GM23338 (cell line): ENCODE results near the gene ZBTB7C. TPM values are rescaled to one million over a fixed set of nuclear protein-coding genes. Genes with fewer than 3 reads are reported as not detected.

Source experiments
- ATAC-seq: fragments of 200-7000 bp; cut with Tn5 transposase; 3 replicates; pipeline ENCODE4 v1.9.1; 2020
- DNase-seq: peaks from one replicate; pipeline ENCODE4 v3.0.0-alpha.2; 2015; ENCODE audit warnings: low spot score
- H2AFZ ChIP-seq: fragments of 200-600 bp; sonication (generic); 2 replicates; pipeline ENCODE4 v1.8.0; 2016; ENCODE audit warnings: antibody characterized with exemption, mild to moderate bottlenecking, moderate library complexity
- H3F3A ChIP-seq: fragments of 200-600 bp; sonication (generic); replicated peaks from 2 replicates; pipeline ENCODE4 v1.8.0; 2017; ENCODE audit warnings: antibody characterized with exemption, mixed run types, low read depth
- H3K27ac ChIP-seq: fragments of 200-600 bp; sonication (generic); 2 replicates; pipeline ENCODE4 v1.6.1; 2016; ENCODE audit warnings: low read depth
- H3K27me3 ChIP-seq: fragments of 200-600 bp; sonication (generic); 2 replicates; pipeline ENCODE4 v1.8.0; 2016; ENCODE audit warnings: mild to moderate bottlenecking, mixed run types, moderate library complexity; ENCODE audit not compliant: insufficient read depth
- H3K36me3 ChIP-seq: fragments of 200-600 bp; sonication (generic); 2 replicates; pipeline ENCODE4 v1.8.0; 2016; ENCODE audit warnings: mild to moderate bottlenecking; ENCODE audit not compliant: insufficient read depth
- H3K4me1 ChIP-seq: fragments of 200-600 bp; sonication (generic); 2 replicates; pipeline ENCODE4 v1.8.0; 2016; ENCODE audit warnings: mild to moderate bottlenecking, moderate library complexity; ENCODE audit not compliant: insufficient read depth
- H3K4me2 ChIP-seq: fragments of 200-600 bp; sonication (generic); 2 replicates; pipeline ENCODE4 v1.7.1; 2017; ENCODE audit warnings: mixed run types
- H3K4me3 ChIP-seq: fragments of 200-600 bp; sonication (generic); 2 replicates; pipeline ENCODE4 v1.6.1; 2016; ENCODE audit warnings: mixed run types
- H3K79me2 ChIP-seq: fragments of 200-600 bp; sonication (generic); replicated peaks from 2 replicates; pipeline ENCODE4 v1.8.0; 2017; ENCODE audit warnings: mild to moderate bottlenecking; ENCODE audit not compliant: insufficient read depth
- H3K9me2 ChIP-seq: fragments of 200-600 bp; sonication (generic); 2 replicates; pipeline ENCODE4 v1.8.0; 2017; ENCODE audit not compliant: insufficient read depth
- H4K20me1 ChIP-seq: fragments of 200-600 bp; sonication (generic); replicated peaks from 2 replicates; pipeline ENCODE4 v1.8.0; 2017; ENCODE audit warnings: mild to moderate bottlenecking; ENCODE audit not compliant: insufficient read depth
- H3K27ac Mint-ChIP-seq: 2 replicates; pipeline ENCODE4 v1.8.0; 2020; ENCODE audit warnings: inconsistent platforms, mild to moderate bottlenecking, moderate library complexity, mixed read lengths
- H3K27me3 Mint-ChIP-seq: 3 replicates; pipeline ENCODE4 v1.8.0; 2022; ENCODE audit warnings: low read depth, mild to moderate bottlenecking, moderate library complexity, mixed read lengths, inconsistent platforms; ENCODE audit not compliant: insufficient read depth, poor library complexity
- H3K36me3 Mint-ChIP-seq: 3 replicates; pipeline ENCODE4 v1.8.0; 2021; ENCODE audit warnings: low read depth, mild to moderate bottlenecking, inconsistent platforms, moderate library complexity, mixed read lengths
- H3K4me1 Mint-ChIP-seq: 3 replicates; pipeline ENCODE4 v1.8.0; 2020; ENCODE audit warnings: mild to moderate bottlenecking, inconsistent platforms, mixed read lengths
- H3K4me3 Mint-ChIP-seq: 3 replicates; pipeline ENCODE4 v1.8.0; 2021; ENCODE audit warnings: moderate library complexity, mild to moderate bottlenecking, inconsistent platforms, mixed read lengths
- H3K9me3 Mint-ChIP-seq: 3 replicates; pipeline ENCODE4 v1.8.0; 2020; ENCODE audit warnings: moderate library complexity, mild to moderate bottlenecking, inconsistent platforms, mixed read lengths
- CREB1 ChIP-seq: fragments of 250-450 bp; sonication (Bioruptor Pico); IDR thresholded peaks from 2 replicates; pipeline ENCODE4 v1.5.0; 2020; ENCODE audit warnings: low read depth, mild to moderate bottlenecking, moderate library complexity
- EZH2 ChIP-seq: fragments of 200-600 bp; sonication (generic); IDR thresholded peaks from one replicate; pipeline ENCODE4 v1.8.0; 2017; ENCODE audit warnings: antibody characterized with exemption, mild to moderate bottlenecking, low read depth; ENCODE audit not compliant: unreplicated experiment
- JUNB ChIP-seq: IDR thresholded peaks from one replicate; pipeline ENCODE4 v1.6.1; 2016; ENCODE audit warnings: antibody characterized with exemption; ENCODE audit not compliant: unreplicated experiment
- NANOG ChIP-seq: IDR thresholded peaks from 2 replicates; pipeline ENCODE4 v1.6.1; 2016; ENCODE audit warnings: antibody characterized with exemption, borderline replicate concordance
- POLR2AphosphoS5 ChIP-seq: IDR thresholded peaks from 2 replicates; pipeline ENCODE4 v1.6.1; 2016; ENCODE audit warnings: antibody characterized with exemption, low read depth
- STAT1 ChIP-seq: IDR thresholded peaks from one replicate; pipeline ENCODE4 v1.6.1; 2016; ENCODE audit warnings: antibody characterized with exemption; ENCODE audit not compliant: unreplicated experiment
- ZNF114 ChIP-seq: fragments of 250-450 bp; sonication (Bioruptor Pico); IDR thresholded peaks from 2 replicates; pipeline ENCODE4 v1.5.0; 2020; ENCODE audit warnings: mild to moderate bottlenecking, moderate library complexity
- polyA plus RNA-seq: library from polyadenylated mRNA; unstranded; fragments of >200 nt; fragmentation: Nextera tagmentation; extraction: Ambion mirVana; gene quantifications from 2 replicates; pipeline ENCODE4 v1.2.1, GENCODE V29; 2016
- total RNA-seq: library from RNA; depleted of rRNA; stranded (reverse); fragments of >200 nt; shearing (Covaris generic); gene quantifications from 2 replicates; pipeline ENCODE4 v1.2.3, GENCODE V29; 2014
- TF ChIP-seq, protein P1 (sequence below), 2 experiments: fragments of 200-600 bp in 1 of 2; sonication (generic) in 1 of 2; conservative IDR thresholded peaks; 2 replicates each; pipeline versions ENCODE4 v1.5.1 to v1.6.1; 2016 to 2017; ENCODE audit warnings: antibody characterized with exemption in 2 of 2, low read depth in 2 of 2, mild to moderate bottlenecking in 2 of 2, moderate library complexity in 1 of 2
- TF ChIP-seq, protein P2 (sequence below): IDR thresholded peaks from 2 replicates; pipeline ENCODE4 v1.6.1; 2016; ENCODE audit warnings: antibody characterized with exemption
- TF ChIP-seq, protein P3 (sequence below): IDR thresholded peaks from one replicate; pipeline ENCODE4 v1.6.1; 2018; ENCODE audit warnings: antibody characterized with exemption; ENCODE audit not compliant: unreplicated experiment

Gene ZBTB7C
- total and polyA plus RNA-seq, 2 experiments from 2014 or later: 0.03 to 0.14 TPM

DNA sequence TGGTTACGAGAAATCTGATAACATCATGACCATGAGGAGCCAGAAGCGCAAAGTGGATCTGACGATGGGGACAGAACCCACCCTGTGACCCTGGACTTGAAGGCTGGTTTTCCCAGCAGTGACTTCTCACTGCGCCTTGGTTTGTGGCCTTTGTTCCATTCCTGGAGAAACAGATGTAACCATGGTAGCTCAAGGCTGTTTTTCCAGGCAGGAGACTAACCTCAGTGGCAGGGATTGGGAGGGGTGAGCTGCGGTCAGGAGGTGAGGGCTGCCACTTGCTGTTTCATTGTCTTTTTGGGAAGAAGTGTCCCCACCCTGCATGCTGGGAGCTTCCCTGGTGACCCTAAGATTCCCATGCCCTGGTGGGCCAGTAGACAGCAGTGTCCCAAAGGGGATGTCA, 362.3 kb downstream of the ZBTB7C start:
- H3K79me2 ChIP-seq: no peaks in the 10 kb centered on the region
- H3K9me2 ChIP-seq: no peaks in the 10 kb centered on the region
- H3K4me1 Mint-ChIP-seq: no peaks in the 10 kb centered on the region
- no peaks in the 10 kb centered on the region for H3F3A ChIP-seq
- H3K4me2 ChIP-seq: no peak overlapping the region
- DNase-seq: no peak
- no peak overlapping the region for H3K4me3 ChIP-seq
- H3K27ac ChIP-seq: no peak overlapping the region
- ATAC-seq: no peak
- H4K20me1 ChIP-seq: no peaks in the 10 kb centered on the region
- no peak overlapping the region for H3K4me3 Mint-ChIP-seq
- peaks cover 11% of the 10 kb centered on the region for H3K9me3 Mint-ChIP-seq
- H3K27me3 ChIP-seq: no peaks in the 10 kb centered on the region
- no peak overlapping the region for H2AFZ ChIP-seq
- no peak overlapping the region for H3K27ac Mint-ChIP-seq
- H3K4me1 ChIP-seq: no peaks in the 10 kb centered on the region
- peaks cover 10% of the 10 kb centered on the region for H3K27me3 Mint-ChIP-seq
- no peaks in the 10 kb centered on the region for H3K36me3 Mint-ChIP-seq
- TF ChIP-seq STAT1: no peak
- TF ChIP-seq POLR2AphosphoS5: no peak
- H3K36me3 ChIP-seq: no peaks in the 10 kb centered on the region

DNA sequence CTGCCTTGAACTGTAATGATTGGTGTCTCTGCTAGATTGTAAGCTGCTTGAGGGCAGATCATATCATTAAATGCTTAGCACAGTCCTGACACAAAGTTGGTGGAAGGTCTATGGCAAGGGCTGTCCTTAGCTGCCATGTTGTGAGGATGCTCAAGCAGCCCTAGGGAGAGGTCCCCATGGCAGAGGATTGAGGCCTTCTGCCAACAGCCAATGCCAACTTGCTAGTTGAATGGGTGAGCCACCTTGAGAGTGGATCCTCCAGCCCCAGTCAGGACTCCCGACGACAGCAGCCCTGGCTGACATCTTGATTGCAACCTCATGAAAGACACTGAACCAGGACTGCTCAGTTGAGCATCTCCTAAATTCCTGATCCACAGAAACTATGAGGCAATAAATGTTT, 363.4 kb downstream of the ZBTB7C start:
- Mint-ChIP-seq H3K36me3 (no peaks in the 10 kb centered on the region), H3K27ac (no peak overlapping the region), H3K9me3 (peaks cover 11% of the 10 kb centered on the region), H3K4me1 (no peaks in the 10 kb centered on the region), H3K27me3 (peaks cover 10% of the 10 kb centered on the region), H3K4me3 (no peak overlapping the region)
- H3K27ac ChIP-seq: no peak overlapping the region
- no peaks in the 10 kb centered on the region for H3K36me3 ChIP-seq
- H2AFZ ChIP-seq: no peak overlapping the region
- no peak overlapping the region for H3K4me2 ChIP-seq
- H3F3A ChIP-seq: no peaks in the 10 kb centered on the region
- H3K9me2 ChIP-seq: no peaks in the 10 kb centered on the region
- no peaks in the 10 kb centered on the region for H3K79me2 ChIP-seq
- no peaks in the 10 kb centered on the region for H3K4me1 ChIP-seq
- DNase-seq (no peak), ATAC-seq (no peak)
- H3K27me3 ChIP-seq: no peaks in the 10 kb centered on the region
- no peak overlapping the region for H3K4me3 ChIP-seq
- H4K20me1 ChIP-seq: no peaks in the 10 kb centered on the region
- TF ChIP-seq ZNF114 (no peak), EZH2 (no peak), STAT1 (no peak), CREB1 (CRISPR knock-in tag) (no peak), JUNB (no peak), POLR2AphosphoS5 (no peak), NANOG (no peak)
- TF ChIP-seq, protein P1, sequence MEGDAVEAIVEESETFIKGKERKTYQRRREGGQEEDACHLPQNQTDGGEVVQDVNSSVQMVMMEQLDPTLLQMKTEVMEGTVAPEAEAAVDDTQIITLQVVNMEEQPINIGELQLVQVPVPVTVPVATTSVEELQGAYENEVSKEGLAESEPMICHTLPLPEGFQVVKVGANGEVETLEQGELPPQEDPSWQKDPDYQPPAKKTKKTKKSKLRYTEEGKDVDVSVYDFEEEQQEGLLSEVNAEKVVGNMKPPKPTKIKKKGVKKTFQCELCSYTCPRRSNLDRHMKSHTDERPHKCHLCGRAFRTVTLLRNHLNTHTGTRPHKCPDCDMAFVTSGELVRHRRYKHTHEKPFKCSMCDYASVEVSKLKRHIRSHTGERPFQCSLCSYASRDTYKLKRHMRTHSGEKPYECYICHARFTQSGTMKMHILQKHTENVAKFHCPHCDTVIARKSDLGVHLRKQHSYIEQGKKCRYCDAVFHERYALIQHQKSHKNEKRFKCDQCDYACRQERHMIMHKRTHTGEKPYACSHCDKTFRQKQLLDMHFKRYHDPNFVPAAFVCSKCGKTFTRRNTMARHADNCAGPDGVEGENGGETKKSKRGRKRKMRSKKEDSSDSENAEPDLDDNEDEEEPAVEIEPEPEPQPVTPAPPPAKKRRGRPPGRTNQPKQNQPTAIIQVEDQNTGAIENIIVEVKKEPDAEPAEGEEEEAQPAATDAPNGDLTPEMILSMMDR (conservative IDR thresholded peaks at IDR 0.05; ENCODE audit: low read depth in 2 of 2): no peak
- TF ChIP-seq, protein P2, sequence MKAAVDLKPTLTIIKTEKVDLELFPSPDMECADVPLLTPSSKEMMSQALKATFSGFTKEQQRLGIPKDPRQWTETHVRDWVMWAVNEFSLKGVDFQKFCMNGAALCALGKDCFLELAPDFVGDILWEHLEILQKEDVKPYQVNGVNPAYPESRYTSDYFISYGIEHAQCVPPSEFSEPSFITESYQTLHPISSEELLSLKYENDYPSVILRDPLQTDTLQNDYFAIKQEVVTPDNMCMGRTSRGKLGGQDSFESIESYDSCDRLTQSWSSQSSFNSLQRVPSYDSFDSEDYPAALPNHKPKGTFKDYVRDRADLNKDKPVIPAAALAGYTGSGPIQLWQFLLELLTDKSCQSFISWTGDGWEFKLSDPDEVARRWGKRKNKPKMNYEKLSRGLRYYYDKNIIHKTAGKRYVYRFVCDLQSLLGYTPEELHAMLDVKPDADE: no peak
- TF ChIP-seq, protein P3, sequence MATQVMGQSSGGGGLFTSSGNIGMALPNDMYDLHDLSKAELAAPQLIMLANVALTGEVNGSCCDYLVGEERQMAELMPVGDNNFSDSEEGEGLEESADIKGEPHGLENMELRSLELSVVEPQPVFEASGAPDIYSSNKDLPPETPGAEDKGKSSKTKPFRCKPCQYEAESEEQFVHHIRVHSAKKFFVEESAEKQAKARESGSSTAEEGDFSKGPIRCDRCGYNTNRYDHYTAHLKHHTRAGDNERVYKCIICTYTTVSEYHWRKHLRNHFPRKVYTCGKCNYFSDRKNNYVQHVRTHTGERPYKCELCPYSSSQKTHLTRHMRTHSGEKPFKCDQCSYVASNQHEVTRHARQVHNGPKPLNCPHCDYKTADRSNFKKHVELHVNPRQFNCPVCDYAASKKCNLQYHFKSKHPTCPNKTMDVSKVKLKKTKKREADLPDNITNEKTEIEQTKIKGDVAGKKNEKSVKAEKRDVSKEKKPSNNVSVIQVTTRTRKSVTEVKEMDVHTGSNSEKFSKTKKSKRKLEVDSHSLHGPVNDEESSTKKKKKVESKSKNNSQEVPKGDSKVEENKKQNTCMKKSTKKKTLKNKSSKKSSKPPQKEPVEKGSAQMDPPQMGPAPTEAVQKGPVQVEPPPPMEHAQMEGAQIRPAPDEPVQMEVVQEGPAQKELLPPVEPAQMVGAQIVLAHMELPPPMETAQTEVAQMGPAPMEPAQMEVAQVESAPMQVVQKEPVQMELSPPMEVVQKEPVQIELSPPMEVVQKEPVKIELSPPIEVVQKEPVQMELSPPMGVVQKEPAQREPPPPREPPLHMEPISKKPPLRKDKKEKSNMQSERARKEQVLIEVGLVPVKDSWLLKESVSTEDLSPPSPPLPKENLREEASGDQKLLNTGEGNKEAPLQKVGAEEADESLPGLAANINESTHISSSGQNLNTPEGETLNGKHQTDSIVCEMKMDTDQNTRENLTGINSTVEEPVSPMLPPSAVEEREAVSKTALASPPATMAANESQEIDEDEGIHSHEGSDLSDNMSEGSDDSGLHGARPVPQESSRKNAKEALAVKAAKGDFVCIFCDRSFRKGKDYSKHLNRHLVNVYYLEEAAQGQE: no peak
